ENCODE data around the gene CYP46A1.

The CYP46A1 gene

GRCh38 chr14:99751539-99752485 lies 67.7 kb downstream of the CYP46A1 start:
- Histone ChIP-seq H3K4me3 (replicated peaks; ENCODE audit: insufficient read depth, low read length) (no peak overlapping the region), H3K27ac (replicated peaks) (no peak overlapping the region), H3K27me3 (ENCODE audit: insufficient read depth, poor library complexity, severe bottlenecking) (peaks cover 13% of the 10 kb centered on the region)
- DNase-seq (ENCODE audit: low read depth in 1 of 2, low spot score in 1 of 2) = no peak
- TF ChIP-seq POLR2AphosphoS5 (IDR thresholded peaks at IDR 0.05; ENCODE audit: low read depth) = no peak
- no peak for TF ChIP-seq REST (IDR thresholded peaks at IDR 0.05; ENCODE audit: insufficient replicate concordance, low read depth)
- TF ChIP-seq GABPA (IDR thresholded peaks at IDR 0.05; ENCODE audit: low read depth) = no peak
- no peak for TF ChIP-seq SPI1 (IDR thresholded peaks at IDR 0.05; ENCODE audit: borderline replicate concordance, low read depth)
- TF ChIP-seq CTCF (IDR thresholded peaks at IDR 0.05; ENCODE audit: insufficient read depth, low read length) = no peak

- TF ChIP-seq POLR2AphosphoS5 (IDR thresholded peaks at IDR 0.05; ENCODE audit: low read depth) = no peak
- no peak for TF ChIP-seq SPI1 (IDR thresholded peaks at IDR 0.05; ENCODE audit: borderline replicate concordance, low read depth)
- TF ChIP-seq GABPA (IDR thresholded peaks at IDR 0.05; ENCODE audit: low read depth) = no peak
- no peak for TF ChIP-seq REST (IDR thresholded peaks at IDR 0.05; ENCODE audit: insufficient replicate concordance, low read depth)
- no peak for TF ChIP-seq CTCF (IDR thresholded peaks at IDR 0.05; ENCODE audit: insufficient read depth, low read length)
- no peak overlapping the region for H3K27ac ChIP-seq (replicated peaks)
- peaks cover 12% of the 10 kb centered on the region for H3K27me3 ChIP-seq (ENCODE audit: insufficient read depth, poor library complexity, severe bottlenecking)
- DNase-seq (ENCODE audit: low read depth in 1 of 2, low spot score in 1 of 2) = no peak
- no peak overlapping the region for H3K4me3 ChIP-seq (replicated peaks; ENCODE audit: insufficient read depth, low read length)
These were observed 68.5 kb downstream of the CYP46A1 start for GRCh38 chr14:99752486-99753121.

- peaks cover 12% of the 10 kb centered on the region for H3K27me3 ChIP-seq (ENCODE audit: insufficient read depth, poor library complexity, severe bottlenecking)
- no peak for DNase-seq (ENCODE audit: low read depth in 1 of 2, low spot score in 1 of 2)
- no peak overlapping the region for H3K27ac ChIP-seq (replicated peaks)
- H3K4me3 ChIP-seq (replicated peaks; ENCODE audit: insufficient read depth, low read length) = no peak overlapping the region
- TF ChIP-seq CTCF (IDR thresholded peaks at IDR 0.05; ENCODE audit: insufficient read depth, low read length) (no peak), POLR2AphosphoS5 (IDR thresholded peaks at IDR 0.05; ENCODE audit: low read depth) (no peak), REST (IDR thresholded peaks at IDR 0.05; ENCODE audit: insufficient replicate concordance, low read depth) (no peak), SPI1 (IDR thresholded peaks at IDR 0.05; ENCODE audit: borderline replicate concordance, low read depth) (no peak), GABPA (IDR thresholded peaks at IDR 0.05; ENCODE audit: low read depth) (no peak)
These were observed 69.4 kb downstream of the CYP46A1 start for GRCh38 chr14:99753225-99754140.
